HUES64 (cell line): Measurements from ENCODE around the gene SPDEF.

Source experiments
- H3K27ac ChIP-seq: 2 replicates; pipeline ENCODE4 v1.7.0; 2013; ENCODE audit warnings: low read depth, low read length, inconsistent platforms
- H3K27me3 ChIP-seq: 2 replicates; pipeline ENCODE4 v1.6.1; 2013; ENCODE audit warnings: mild to moderate bottlenecking, low read length; ENCODE audit not compliant: insufficient read depth
- H3K36me3 ChIP-seq: 2 replicates; pipeline ENCODE4 v1.6.1; 2013; ENCODE audit warnings: mild to moderate bottlenecking, low read length; ENCODE audit not compliant: insufficient read depth
- H3K4me1 ChIP-seq: 2 replicates; pipeline ENCODE4 v1.6.1; 2013; ENCODE audit warnings: mild to moderate bottlenecking, low read length, moderate library complexity; ENCODE audit not compliant: insufficient read depth
- H3K4me3 ChIP-seq: 2 replicates; pipeline ENCODE4 v1.5.1; 2013; ENCODE audit warnings: mild to moderate bottlenecking, low read length, moderate library complexity
- H3K9ac ChIP-seq: 2 replicates; pipeline ENCODE4 v1.6.1; 2013; ENCODE audit warnings: mild to moderate bottlenecking, low read depth, low read length
- H3K9me3 ChIP-seq: 2 replicates; pipeline ENCODE4 v1.6.1; 2013; ENCODE audit warnings: low read depth, low read length; ENCODE audit not compliant: insufficient read depth
- WGBS: fragments of 150-250, 120-280 bp; methylation state at CpG from one replicate; pipeline ENCODE4 v1.1.7; 2013; ENCODE audit warnings: missing lambda C conversion rate; 5-methylcytosine and 5-hydroxymethylcytosine counted together

SPDEF gene

GRCh38 chr6:34583861-34584604 lies 27.9 kb upstream of the SPDEF start:
- Histone ChIP-seq H3K27ac (no peak overlapping the region), H3K4me1 (peaks cover 18% of the 10 kb centered on the region), H3K27me3 (no peaks in the 10 kb centered on the region), H3K36me3 (peaks cover 3% of the 10 kb centered on the region; the same call in 1 of the 2 replicates), H3K9me3 (no peaks in the 10 kb centered on the region), H3K9ac (no peak overlapping the region), H3K4me3 (no peak overlapping the region)
- 63% methylated on average over 4 of the region's 5 CpGs for WGBS

DNA sequence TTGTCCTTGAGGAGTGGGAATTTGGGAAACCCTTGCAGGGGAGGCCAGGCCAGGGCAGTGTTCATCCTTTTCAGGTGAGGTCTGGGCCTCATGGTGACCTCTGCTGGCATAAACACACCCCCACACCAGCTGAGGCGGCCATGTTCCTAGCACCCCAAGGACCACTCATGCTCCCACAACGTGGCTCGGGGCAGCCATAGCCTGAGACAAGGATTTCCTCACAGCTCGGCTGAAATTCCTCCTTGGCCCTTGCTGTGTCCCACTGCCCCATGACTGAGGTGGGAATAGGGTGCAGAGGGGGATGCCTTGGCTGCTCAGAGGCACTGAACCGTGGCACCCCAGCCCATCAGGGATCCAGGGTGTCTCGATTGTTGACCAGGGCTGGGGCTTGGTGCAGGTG lies 27.3 kb upstream of the SPDEF start:
- H3K9me3 ChIP-seq: no peaks in the 10 kb centered on the region
- no peak overlapping the region for H3K4me3 ChIP-seq
- peaks cover 18% of the 10 kb centered on the region for H3K4me1 ChIP-seq
- no peak overlapping the region for H3K27ac ChIP-seq
- WGBS: 89% methylated on average over 6 of the region's 6 CpGs
- no peak overlapping the region for H3K9ac ChIP-seq
- peaks cover 3% of the 10 kb centered on the region; the same call in 1 of the 2 replicates for H3K36me3 ChIP-seq
- H3K27me3 ChIP-seq: no peaks in the 10 kb centered on the region

DNA sequence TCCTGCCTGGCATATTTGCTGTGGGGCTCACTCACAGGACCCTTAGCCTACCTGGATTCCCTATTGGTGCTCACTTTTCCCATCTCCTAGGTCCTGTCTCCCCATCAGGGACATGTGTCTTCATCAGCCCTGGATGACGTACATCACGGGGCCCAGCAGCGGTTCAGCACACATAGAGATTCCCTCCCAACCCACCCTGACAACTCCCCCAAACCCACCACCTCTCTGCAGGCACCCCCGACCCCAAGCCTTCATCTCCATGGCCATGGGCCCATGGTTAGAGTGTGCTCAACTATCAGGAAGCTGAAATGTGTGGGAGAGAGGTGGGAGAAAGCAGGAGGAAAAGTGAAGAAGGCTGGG lies 25.4 kb upstream of the SPDEF start:
- H3K27me3 ChIP-seq: no peaks in the 10 kb centered on the region
- H3K36me3 ChIP-seq: no peaks in the 10 kb centered on the region; the same call in 1 of the 2 replicates
- no peak overlapping the region for H3K4me3 ChIP-seq
- WGBS: 96% methylated on average over 4 of the region's 4 CpGs
- H3K4me1 ChIP-seq: peaks cover 3% of the 10 kb centered on the region; the same call in 1 of the 2 replicates
- H3K9ac ChIP-seq: no peak overlapping the region
- no peaks in the 10 kb centered on the region for H3K9me3 ChIP-seq
- H3K27ac ChIP-seq: no peak overlapping the region

DNA sequence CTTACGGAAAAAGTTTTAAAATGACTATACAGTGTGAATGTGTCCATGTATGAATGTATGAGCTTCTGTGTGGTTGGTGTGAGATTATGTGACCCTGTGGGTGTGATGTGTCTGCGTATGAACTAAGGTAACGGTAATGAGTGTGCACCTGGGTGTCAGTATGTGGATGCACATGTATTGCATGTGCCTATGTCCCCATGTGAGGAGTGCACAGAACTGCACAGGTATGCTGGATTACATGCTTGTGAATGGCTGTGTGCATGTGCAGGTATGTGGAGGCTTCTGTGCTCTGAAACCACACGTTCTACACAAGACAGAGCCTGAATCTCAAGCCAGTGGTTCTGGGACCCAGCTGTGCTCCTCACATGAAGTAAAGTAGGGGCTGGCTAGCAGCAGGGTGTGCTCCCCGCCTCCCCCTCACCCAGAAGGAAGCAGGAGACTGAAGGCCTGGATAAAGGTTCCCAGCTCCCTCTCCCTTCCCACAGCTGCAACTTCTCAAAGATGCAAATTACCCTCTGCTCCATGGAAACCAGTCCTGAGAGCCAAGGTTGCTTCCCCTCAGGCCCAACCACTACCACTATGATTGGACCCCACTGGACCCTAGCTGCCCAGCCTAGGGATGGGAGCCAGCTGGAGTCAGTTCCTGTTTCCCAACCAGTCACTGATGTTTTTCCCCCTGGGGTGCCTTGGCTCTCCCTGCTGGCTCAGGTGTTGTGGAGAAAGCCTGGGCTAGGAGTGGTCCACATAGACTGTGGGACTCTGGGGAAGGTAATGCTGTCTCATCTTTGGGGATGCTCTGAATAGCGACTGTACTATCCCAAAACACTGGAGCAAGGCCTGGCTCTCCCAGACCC lies 24.8 kb upstream of the SPDEF start:
- Histone ChIP-seq H3K36me3 (no peaks in the 10 kb centered on the region; the same call in 1 of the 2 replicates), H3K27ac (no peak overlapping the region), H3K9ac (no peak overlapping the region), H3K4me1 (peaks cover 3% of the 10 kb centered on the region; the same call in 1 of the 2 replicates), H3K9me3 (no peaks in the 10 kb centered on the region), H3K27me3 (no peaks in the 10 kb centered on the region), H3K4me3 (no peak overlapping the region)
- WGBS: 91% methylated on average over 6 of the region's 6 CpGs

- H3K4me1 ChIP-seq: peaks cover 6% of the 10 kb centered on the region; the same call in 1 of the 2 replicates
- no peaks in the 10 kb centered on the region for H3K9me3 ChIP-seq
- WGBS: 95% methylated on average over 7 of the region's 7 CpGs
- H3K4me3 ChIP-seq: no peak overlapping the region
- H3K36me3 ChIP-seq: no peaks in the 10 kb centered on the region; the same call in 1 of the 2 replicates
- no peak overlapping the region for H3K27ac ChIP-seq
- no peak overlapping the region for H3K9ac ChIP-seq
- no peaks in the 10 kb centered on the region for H3K27me3 ChIP-seq
Measured at GRCh38 chr6:34578445-34579262, 22.5 kb upstream of the SPDEF start.

- Histone ChIP-seq H3K27ac (no peak overlapping the region), H3K36me3 (no peaks in the 10 kb centered on the region; the same call in 1 of the 2 replicates), H3K4me3 (no peak overlapping the region), H3K27me3 (no peaks in the 10 kb centered on the region), H3K9me3 (no peaks in the 10 kb centered on the region), H3K9ac (no peak overlapping the region), H3K4me1 (peaks cover 6% of the 10 kb centered on the region; the same call in 1 of the 2 replicates)
- 94% methylated on average over 18 of the region's 18 CpGs for WGBS
Measured at GRCh38 chr6:34576286-34576955, 20.3 kb upstream of the SPDEF start.

GRCh38 chr6:34575326-34575725 lies 19.2 kb upstream of the SPDEF start:
- H3K4me1 ChIP-seq: peaks cover 6% of the 10 kb centered on the region; the same call in 1 of the 2 replicates
- no peaks in the 10 kb centered on the region; the same call in 1 of the 2 replicates for H3K36me3 ChIP-seq
- H3K9ac ChIP-seq: no peak overlapping the region
- H3K27ac ChIP-seq: peak overlapping the region; percentile 48
- H3K4me3 ChIP-seq: no peak overlapping the region
- H3K9me3 ChIP-seq: no peaks in the 10 kb centered on the region
- no peaks in the 10 kb centered on the region for H3K27me3 ChIP-seq
- WGBS: 39% methylated on average over 3 of the region's 3 CpGs

DNA sequence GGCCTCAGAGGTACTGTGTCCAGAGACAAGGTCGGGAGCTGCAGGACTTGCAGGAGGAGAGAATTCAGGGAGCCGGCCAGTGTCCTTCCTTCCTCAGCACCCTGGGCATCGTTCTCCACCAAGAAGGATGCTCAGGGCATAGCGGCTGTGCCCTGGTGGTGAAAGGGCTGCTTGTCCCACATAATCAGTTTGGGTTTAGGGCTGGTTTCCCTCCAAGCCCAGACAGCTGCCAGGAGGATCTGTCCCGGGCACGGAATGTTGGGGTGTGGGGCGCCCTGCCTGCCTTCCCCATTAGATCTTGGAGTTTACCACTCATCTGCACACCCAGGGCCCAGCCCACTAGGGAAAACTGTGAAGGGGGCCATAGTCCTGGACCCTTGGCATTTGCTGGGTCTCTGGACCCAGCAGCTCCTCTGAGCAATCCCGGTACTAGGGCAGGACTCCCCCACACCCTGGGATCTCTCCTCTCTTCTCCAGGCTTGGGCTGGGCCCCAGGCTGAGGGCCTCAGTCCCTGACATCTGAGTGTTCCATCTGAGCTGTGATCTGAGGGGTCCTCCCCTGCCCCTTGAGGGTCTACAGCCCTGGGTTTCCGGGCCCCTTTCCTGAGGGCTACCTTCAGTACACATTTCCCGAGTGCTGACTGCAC lies 18.6 kb upstream of the SPDEF start:
- 86% methylated on average over 10 of the region's 10 CpGs for WGBS
- Histone ChIP-seq H3K27ac (peak overlapping the region; percentile 48; the same call in 1 of the 2 replicates), H3K36me3 (no peaks in the 10 kb centered on the region), H3K4me1 (peaks cover 6% of the 10 kb centered on the region; the same call in 1 of the 2 replicates), H3K9me3 (no peaks in the 10 kb centered on the region), H3K27me3 (no peaks in the 10 kb centered on the region), H3K9ac (no peak overlapping the region), H3K4me3 (no peak overlapping the region)

DNA sequence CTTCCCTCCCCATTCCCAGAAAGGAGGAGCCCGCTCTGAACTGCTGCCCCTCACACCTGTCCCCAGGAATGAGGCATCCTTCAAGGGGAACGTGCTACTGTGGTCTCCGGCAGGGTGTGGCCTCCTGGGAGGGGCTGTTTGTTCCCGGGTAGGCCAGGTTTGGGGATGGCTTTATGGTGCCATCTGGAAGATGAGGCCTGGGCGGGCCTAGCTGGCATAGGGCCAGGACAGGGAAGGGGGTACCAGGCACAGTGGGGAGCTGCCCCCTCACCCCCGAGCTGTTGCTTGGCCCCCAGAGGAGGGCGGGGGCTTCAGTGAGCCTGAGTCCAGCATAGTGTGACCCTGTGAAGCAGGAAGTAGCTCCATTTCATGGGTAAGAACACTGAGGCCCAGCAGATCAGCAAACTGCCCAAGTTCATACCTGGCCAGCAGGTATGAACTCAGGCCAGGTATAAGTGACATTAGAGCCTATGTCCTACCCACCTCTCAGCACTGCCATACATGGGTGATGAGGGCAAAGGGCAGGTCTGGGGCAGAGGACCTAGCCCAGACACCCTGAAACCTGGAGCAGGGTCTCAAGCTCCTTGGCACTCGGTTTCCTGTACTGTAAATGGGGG lies 17.5 kb upstream of the SPDEF start:
- Histone ChIP-seq H3K4me3 (no peak overlapping the region), H3K9me3 (no peaks in the 10 kb centered on the region), H3K27me3 (no peaks in the 10 kb centered on the region), H3K4me1 (peaks cover 6% of the 10 kb centered on the region; the same call in 1 of the 2 replicates), H3K27ac (no peak overlapping the region), H3K9ac (no peak overlapping the region), H3K36me3 (no peaks in the 10 kb centered on the region)
- WGBS: 80% methylated on average over 8 of the region's 8 CpGs

DNA sequence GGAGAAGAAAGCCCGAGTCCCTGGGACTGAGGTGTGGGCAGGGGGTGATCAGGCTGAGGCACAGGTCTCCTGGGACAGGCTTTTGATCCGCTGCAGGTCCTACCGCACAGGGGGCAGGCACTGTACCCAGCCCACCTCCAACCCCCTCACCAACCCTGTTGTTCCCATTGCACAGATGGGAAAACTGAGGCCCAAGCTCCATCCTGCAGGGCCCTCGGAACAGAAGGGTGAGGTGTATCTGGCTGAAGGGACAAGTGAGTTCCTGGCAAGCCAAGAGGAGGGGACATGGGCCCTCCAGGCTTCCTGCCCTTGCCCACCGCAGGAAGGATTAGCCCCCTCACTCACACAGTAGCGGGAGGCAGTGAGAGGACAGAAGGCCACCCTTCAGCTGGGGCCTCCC lies 16.5 kb upstream of the SPDEF start:
- no peaks in the 10 kb centered on the region for H3K9me3 ChIP-seq
- no peak overlapping the region for H3K9ac ChIP-seq
- H3K4me3 ChIP-seq: no peak overlapping the region
- no peak overlapping the region for H3K27ac ChIP-seq
- H3K4me1 ChIP-seq: peaks cover 12% of the 10 kb centered on the region; the same call in 1 of the 2 replicates
- H3K27me3 ChIP-seq: no peaks in the 10 kb centered on the region
- WGBS: 95% methylated on average over 5 of the region's 6 CpGs
- no peaks in the 10 kb centered on the region for H3K36me3 ChIP-seq
